Ovary (tissue), 3 donors: Measurements from ENCODE around the gene AK1.

Experiments
- EP300 ChIP-seq: sonication (generic); formaldehyde crosslinking; IDR thresholded peaks from one replicate; pipeline ENCODE4 v1.6.1; 2017; ENCODE audit warnings: antibody characterized with exemption
- POLR2A ChIP-seq: fragments of 450-650 bp; IDR thresholded peaks from one replicate; pipeline ENCODE4 v1.6.1; 2017; ENCODE audit warnings: antibody characterized with exemption, mild to moderate bottlenecking, moderate library complexity
- TF ChIP-seq, protein P1 (sequence below), 3 donors: fragments of 450-650 bp in 2 of 3; fragments of 200-600 bp in 1 of 3; IDR thresholded peaks; one replicate each; pipeline versions ENCODE4 v1.5.1 to v1.8.0; 2016 to 2022; ENCODE audit warnings: antibody characterized with exemption in 3 of 3, mild to moderate bottlenecking in 1 of 3
- donor health status: DM: no; HTN: no; CAD: no.

DNA sequence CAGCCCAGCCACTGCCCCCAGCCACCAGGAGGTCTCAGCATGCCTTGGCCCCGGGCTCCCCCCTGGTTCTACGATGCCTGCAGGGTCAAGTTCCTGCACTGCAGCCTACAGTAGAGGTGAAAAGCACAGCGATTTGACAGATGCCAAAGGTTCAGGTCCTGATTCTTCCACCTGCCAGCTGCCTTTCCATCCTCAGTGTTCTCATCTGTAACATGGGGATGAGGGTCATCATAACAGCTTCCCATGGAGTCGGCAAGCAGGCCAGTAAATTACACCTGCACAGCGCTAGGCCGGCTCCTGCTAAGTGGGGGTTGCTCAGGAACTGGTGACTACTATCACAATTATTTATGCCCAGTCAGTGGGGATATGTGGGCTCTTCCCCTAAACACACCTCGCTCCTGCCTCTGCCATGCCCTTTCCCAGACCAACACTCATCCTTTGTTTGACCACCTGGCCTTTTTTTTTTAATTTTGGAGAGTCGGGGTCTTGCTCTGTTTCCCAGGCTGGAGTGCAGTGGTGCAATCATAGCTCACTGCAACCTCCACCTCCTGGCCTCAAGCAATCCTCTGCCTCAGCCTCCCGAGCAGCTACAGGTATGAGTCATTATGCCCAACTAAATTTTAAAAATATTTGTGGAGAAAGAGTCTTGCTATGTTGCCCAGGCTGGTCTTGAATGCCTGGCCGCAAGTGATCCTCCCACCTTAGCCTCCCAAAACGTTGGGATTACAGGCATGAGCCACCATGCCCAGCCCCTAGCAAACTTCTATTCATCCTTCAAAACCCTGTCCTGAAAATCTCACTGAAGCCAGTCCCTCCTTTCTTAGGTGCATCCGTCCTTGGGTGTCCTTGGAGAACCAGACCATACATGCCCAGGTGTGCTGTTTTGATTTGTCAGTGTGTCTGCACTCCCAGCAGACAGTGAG is 29.4 kb downstream of the AK1 start:
- TF ChIP-seq, protein P1, sequence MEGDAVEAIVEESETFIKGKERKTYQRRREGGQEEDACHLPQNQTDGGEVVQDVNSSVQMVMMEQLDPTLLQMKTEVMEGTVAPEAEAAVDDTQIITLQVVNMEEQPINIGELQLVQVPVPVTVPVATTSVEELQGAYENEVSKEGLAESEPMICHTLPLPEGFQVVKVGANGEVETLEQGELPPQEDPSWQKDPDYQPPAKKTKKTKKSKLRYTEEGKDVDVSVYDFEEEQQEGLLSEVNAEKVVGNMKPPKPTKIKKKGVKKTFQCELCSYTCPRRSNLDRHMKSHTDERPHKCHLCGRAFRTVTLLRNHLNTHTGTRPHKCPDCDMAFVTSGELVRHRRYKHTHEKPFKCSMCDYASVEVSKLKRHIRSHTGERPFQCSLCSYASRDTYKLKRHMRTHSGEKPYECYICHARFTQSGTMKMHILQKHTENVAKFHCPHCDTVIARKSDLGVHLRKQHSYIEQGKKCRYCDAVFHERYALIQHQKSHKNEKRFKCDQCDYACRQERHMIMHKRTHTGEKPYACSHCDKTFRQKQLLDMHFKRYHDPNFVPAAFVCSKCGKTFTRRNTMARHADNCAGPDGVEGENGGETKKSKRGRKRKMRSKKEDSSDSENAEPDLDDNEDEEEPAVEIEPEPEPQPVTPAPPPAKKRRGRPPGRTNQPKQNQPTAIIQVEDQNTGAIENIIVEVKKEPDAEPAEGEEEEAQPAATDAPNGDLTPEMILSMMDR (IDR thresholded peaks at IDR 0.05) = no peak
- TF ChIP-seq POLR2A = no peak
- no peak for TF ChIP-seq EP300
